Measurements from ENCODE around the gene FARP1.

Gene FARP1

GRCh38 chr13:98290261-98290660 lies 147.4 kb downstream of the FARP1 start:
- DNase-seq = no peak

- no peak for DNase-seq
Observed at GRCh38 chr13:98291658-98292057, 148.8 kb downstream of the FARP1 start.

GRCh38 chr13:98293103-98293502 lies 150.2 kb downstream of the FARP1 start:
- no peak for DNase-seq

GRCh38 chr13:98293570-98294142 lies 150.8 kb downstream of the FARP1 start:
- DNase-seq = no peak

GRCh38 chr13:98295371-98295770 lies 152.5 kb downstream of the FARP1 start:
- DNase-seq = no peak

- DNase-seq = no peak
Observed at GRCh38 chr13:98297051-98297450, 154.2 kb downstream of the FARP1 start.

- DNase-seq = no peak
Observed at GRCh38 chr13:98297745-98298144, 154.9 kb downstream of the FARP1 start.

GRCh38 chr13:98298599-98298998 lies 155.7 kb downstream of the FARP1 start:
- DNase-seq = no peak

GRCh38 chr13:98299235-98299965 lies 156.5 kb downstream of the FARP1 start:
- no peak for DNase-seq

GRCh38 chr13:98299966-98300350 lies 157.1 kb downstream of the FARP1 start:
- DNase-seq = no peak

GRCh38 chr13:98300956-98301641 lies 158.2 kb downstream of the FARP1 start:
- no peak for DNase-seq

GRCh38 chr13:98301721-98302120 lies 158.8 kb downstream of the FARP1 start:
- DNase-seq = no peak

GRCh38 chr13:98303858-98304257 lies 161.0 kb downstream of the FARP1 start:
- DNase-seq = no peak

- DNase-seq = no peak
Observed at GRCh38 chr13:98305670-98306069, 162.8 kb downstream of the FARP1 start.

GRCh38 chr13:98307463-98308085 lies 164.7 kb downstream of the FARP1 start:
- DNase-seq = no peak

GRCh38 chr13:98308086-98308911 lies 165.4 kb downstream of the FARP1 start:
- DNase-seq = no peak

GRCh38 chr13:98309569-98310335 lies 166.9 kb downstream of the FARP1 start:
- DNase-seq = no peak

GRCh38 chr13:98310485-98311199 lies 167.7 kb downstream of the FARP1 start:
- no peak for DNase-seq

GRCh38 chr13:98311200-98311548 lies 168.3 kb downstream of the FARP1 start:
- DNase-seq = no peak

GRCh38 chr13:98312606-98313005 lies 169.7 kb downstream of the FARP1 start:
- DNase-seq = no peak
